ENCODE data around the gene PHYKPL.
A peak's percentile ranks its signal among the peaks of the same experiment; 100 is the strongest.
"Not testable (repeated sequence)": the region's sequence is repeated elsewhere in the genome, so short reads cannot be mapped to it uniquely, and the experiment has no call there.

The PHYKPL gene

GRCh38 chr5:178238711-178239592, 6.3 kb upstream of the PHYKPL start:
- DNase-seq = no peak

GRCh38 chr5:178238313-178238635, 5.7 kb upstream of the PHYKPL start:
- DNase-seq = no peak

- no peak for DNase-seq
Measured at GRCh38 chr5:178237431-178238312, 5.1 kb upstream of the PHYKPL start.

- no peak for DNase-seq
Measured at GRCh38 chr5:178236679-178237078, 4.1 kb upstream of the PHYKPL start.

- no peak for DNase-seq
Measured at GRCh38 chr5:178236126-178236525, 3.5 kb upstream of the PHYKPL start.

GRCh38 chr5:178235588-178235974, 3.0 kb upstream of the PHYKPL start:
- DNase-seq = no peak

- peak; percentile 78 for DNase-seq
Measured at GRCh38 chr5:178234750-178235587, 2.4 kb upstream of the PHYKPL start.

GRCh38 chr5:178234121-178234749, 1.6 kb upstream of the PHYKPL start:
- no peak for DNase-seq

- no peak for DNase-seq
Measured at GRCh38 chr5:178232920-178233429, 373 bp upstream of the PHYKPL start.

GRCh38 chr5:178231539-178232123, 971 bp downstream of the PHYKPL start:
- DNase-seq = no peak

GRCh38 chr5:178230879-178231538, 1.6 kb downstream of the PHYKPL start:
- no peak for DNase-seq

GRCh38 chr5:178229861-178230260, 2.7 kb downstream of the PHYKPL start:
- DNase-seq = no peak

- DNase-seq = not testable (repeated sequence)
Measured at GRCh38 chr5:178229111-178229510, 3.5 kb downstream of the PHYKPL start.

GRCh38 chr5:178228609-178229008, 4.0 kb downstream of the PHYKPL start:
- no peak for DNase-seq

GRCh38 chr5:178227929-178228328, 4.7 kb downstream of the PHYKPL start:
- no peak for DNase-seq

- no peak for DNase-seq
Measured at GRCh38 chr5:178227138-178227659, 5.4 kb downstream of the PHYKPL start.

GRCh38 chr5:178225174-178225573, 7.4 kb downstream of the PHYKPL start:
- DNase-seq = no peak

GRCh38 chr5:178224403-178224802, 8.2 kb downstream of the PHYKPL start:
- DNase-seq = no peak

GRCh38 chr5:178223828-178224335, 8.7 kb downstream of the PHYKPL start:
- no peak for DNase-seq

GRCh38 chr5:178223196-178223773, 9.3 kb downstream of the PHYKPL start:
- no peak for DNase-seq
